GM19099 (cell line): Measurements from ENCODE around the gene DFFB.

Source experiments
- POLR2A ChIP-seq: IDR thresholded peaks from 3 replicates; pipeline ENCODE4 v1.6.1; 2011; ENCODE audit warnings: low read depth; ENCODE audit not compliant: insufficient read length; ENCODE audit errors: extremely low read depth

DFFB gene, protein sequence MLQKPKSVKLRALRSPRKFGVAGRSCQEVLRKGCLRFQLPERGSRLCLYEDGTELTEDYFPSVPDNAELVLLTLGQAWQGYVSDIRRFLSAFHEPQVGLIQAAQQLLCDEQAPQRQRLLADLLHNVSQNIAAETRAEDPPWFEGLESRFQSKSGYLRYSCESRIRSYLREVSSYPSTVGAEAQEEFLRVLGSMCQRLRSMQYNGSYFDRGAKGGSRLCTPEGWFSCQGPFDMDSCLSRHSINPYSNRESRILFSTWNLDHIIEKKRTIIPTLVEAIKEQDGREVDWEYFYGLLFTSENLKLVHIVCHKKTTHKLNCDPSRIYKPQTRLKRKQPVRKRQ

DNA sequence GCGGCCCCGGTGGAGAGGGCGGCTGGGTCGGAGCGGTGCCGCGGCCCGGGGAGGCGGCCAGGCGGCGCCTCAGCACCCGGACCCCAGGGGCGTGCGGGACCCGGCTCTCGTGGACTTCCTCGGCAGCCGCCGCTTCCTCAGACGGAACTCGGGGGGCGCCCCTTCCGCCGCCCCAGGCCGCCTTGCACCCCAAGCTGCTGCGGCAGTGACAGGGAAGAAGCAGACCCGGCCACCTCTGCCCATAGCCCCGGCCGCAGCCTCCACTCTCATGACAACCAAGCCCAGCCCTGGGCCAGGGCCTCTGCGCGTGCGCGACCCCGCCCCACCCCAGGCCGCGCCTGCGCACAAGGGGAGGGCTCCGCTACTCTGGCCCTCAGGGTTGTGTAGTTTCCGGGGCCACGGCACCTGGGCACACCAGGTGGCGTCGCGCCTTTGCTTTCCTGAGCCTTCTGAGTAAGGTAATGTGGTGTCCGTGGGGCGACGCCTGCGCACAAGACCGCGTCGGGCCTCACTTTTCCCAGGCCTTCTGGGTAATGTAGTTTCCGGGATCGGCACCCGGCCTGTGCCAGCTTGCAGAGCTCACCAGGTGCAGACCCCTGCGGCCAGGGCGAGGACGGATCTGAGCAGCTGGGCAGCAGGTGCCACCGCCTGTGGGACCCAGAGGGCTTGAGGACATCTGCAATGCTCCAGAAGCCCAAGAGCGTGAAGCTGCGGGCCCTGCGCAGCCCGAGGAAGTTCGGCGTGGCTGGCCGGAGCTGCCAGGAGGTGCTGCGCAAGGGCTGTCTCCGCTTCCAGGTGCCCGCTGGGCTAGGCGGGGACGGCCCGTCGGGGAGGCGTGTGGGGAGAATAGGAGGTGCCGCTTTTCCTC, at the start of gene DFFB, which contains the start of gene CEP104:
Gene DFFB (plus strand): TSS at position 554 of the 868 bp plus-strand sequence. CDS start 128 bp downstream, at position 682.
Gene CEP104 (minus strand): TSS at position 289 of the 868 bp plus-strand sequence. CDS start 4,804 bp downstream, outside the sequence.
- TF ChIP-seq POLR2A = peak; percentile 72

GRCh38 chr1:3807769-3808168, 49.5 kb upstream of the DFFB start:
- TF ChIP-seq POLR2A = no peak

DNA sequence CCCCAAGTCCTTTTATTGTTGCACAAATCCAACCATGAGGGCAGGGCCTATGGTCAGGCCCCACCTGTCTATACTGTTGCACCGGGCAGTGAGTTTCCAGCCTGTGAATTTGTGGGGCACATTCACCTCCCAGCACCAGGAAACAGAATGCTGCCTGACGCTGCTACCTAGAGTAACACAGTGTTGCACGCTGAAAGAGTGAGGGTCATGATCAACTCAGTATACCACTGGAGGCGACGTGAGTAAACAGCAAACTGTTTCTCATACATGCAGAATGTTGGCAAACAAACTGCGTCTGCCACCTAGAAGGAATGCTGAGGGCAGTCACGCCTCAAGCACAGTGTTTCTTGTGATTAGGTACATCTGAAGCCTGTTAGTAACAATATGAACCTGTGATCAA, 47.6 kb upstream of the DFFB start:
- no peak for TF ChIP-seq POLR2A

- TF ChIP-seq POLR2A = no peak
Observed at GRCh38 chr1:3811595-3811911, 45.7 kb upstream of the DFFB start.

GRCh38 chr1:3814065-3814464, 43.2 kb upstream of the DFFB start:
- TF ChIP-seq POLR2A = no peak

DNA sequence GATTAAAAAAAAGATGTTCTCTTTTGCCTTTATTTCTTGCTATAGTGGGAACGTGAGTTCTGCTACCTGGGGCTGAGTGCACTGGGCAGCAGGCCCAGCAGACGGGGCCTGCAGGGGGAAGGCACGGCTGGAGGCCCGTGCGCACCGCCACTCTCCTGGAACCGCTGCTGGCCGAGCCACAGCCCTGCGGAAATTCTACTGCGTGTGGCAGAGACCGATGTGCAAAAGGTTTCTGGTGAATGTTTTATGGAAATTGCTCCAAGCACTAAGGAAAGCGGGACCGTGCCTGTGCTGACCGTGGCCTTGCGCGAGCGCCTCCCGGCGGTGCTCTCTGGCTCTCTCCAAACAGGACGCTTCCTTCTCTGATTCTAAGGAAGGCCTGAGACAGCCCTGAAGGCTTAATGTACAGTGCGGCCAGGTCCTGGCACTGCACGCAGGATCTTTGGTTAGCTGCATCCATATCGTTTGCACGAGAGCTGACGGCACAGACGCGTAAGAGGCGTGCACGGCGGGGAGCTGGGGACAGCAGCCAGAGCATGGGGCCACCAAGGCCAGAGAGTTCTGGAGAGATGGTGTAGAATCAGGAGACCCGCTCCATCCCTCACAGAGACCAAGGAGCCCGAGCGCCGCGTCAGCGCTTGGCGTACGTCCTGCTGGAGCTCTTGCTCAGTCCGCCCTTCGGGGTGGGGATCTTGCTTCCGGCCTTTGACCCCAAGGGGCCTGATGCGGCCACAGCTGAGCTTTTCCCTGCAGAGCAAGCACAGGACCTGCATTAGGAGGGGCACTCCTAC, 42.3 kb upstream of the DFFB start:
- no peak for TF ChIP-seq POLR2A

DNA sequence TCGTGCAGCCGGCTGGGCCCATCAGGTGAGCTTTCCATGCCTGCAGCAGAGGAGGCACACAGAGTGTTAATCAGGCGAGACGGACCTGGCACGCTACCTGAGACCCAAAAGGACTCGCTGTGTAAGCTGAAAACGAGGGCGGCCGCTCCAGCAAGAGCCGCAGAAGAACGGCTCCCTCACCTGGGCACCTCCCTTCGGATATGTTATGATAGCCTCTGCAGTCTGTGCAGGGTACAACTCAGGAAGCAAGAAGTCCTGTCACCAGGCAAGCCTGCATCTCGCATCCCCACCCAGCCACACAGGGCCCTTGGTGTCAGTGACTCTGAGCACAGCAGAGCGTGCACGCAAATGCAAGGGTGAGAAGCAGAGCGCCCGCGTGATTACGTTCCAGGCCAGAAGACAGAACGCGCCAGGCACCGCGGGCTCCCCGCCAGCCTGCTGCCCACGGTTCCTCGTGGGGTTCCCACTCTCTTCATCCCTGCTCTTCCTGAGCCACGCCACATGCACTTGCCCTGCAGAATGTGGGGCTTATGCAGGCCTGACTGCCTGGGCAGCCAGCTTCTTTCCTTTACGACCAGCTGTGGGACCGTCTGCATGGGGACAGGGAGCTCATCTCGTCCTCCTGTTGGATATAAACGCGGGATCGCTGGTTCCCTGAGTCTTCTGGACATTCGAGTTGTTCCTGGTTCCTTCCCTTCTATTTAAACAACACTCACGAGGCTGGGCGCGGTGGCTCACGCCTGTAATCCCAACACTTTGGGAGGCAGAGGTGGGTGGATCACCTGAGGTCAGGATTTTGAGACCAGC, 40.7 kb upstream of the DFFB start:
- no peak for TF ChIP-seq POLR2A

GRCh38 chr1:3817138-3817740, 40.0 kb upstream of the DFFB start:
- TF ChIP-seq POLR2A = no peak

GRCh38 chr1:3817821-3818597, 39.3 kb upstream of the DFFB start:
- no peak for TF ChIP-seq POLR2A

GRCh38 chr1:3819771-3820200, 37.5 kb upstream of the DFFB start:
- TF ChIP-seq POLR2A = no peak

DNA sequence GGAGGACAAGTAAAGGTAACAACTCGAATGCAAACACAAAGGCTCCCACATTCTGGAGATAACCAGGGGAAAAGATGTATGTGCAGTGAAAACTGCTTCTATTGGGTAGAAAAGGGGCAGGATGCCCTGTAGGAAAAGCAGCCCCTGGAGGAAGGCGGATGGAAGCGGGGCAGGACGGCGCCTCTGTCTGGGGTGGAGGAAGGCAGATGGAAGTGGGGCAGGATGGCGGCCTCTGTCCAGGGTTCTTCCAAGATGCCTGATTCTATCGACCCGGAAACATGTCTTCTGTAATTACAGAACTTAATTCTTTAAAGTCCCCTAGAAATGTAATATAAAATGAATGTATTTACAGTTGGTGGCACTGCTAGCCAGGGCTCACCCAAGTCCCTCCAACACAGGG, 37.0 kb upstream of the DFFB start:
- TF ChIP-seq POLR2A = no peak

DNA sequence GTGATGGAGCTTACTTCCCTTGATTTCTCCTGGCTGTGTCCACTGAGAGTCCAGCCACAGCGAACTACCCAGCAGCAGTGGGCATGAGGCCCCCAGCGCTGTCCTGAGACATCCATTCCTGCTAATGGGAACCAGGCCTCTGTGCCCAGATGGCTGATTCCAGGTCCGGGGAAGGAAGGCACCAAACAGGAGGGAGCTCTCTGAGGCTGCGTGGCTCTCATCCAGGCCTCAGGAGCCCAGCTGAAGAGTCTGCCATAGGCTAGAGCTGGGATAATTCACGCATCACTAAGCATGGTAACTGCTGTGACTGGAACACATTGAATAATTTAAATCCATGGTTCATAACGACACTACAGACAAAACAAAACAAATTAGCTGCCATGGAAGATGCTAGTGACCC, 36.3 kb upstream of the DFFB start:
- no peak for TF ChIP-seq POLR2A

- no peak for TF ChIP-seq POLR2A
Observed at GRCh38 chr1:3821447-3821846, 35.8 kb upstream of the DFFB start.
